22Rv1 (cell line): Measurements from ENCODE around the gene NEK8.

Source experiments
- CTCF ChIP-seq: fragments of 450-650 bp; IDR thresholded peaks from 2 replicates; pipeline ENCODE4 v1.5.1; 2017; ENCODE audit warnings: mild to moderate bottlenecking
- ZFX ChIP-seq: fragments of 450-650 bp; IDR thresholded peaks from 2 replicates; pipeline ENCODE4 v1.6.1; 2017; ENCODE audit warnings: antibody characterized with exemption, borderline replicate concordance

GRCh38 chr17:28773736-28774135 lies 45.1 kb downstream of the NEK8 start:
- TF ChIP-seq CTCF (no peak), ZFX (no peak)
